Esophagus muscularis mucosa (tissue), 4 donors: ENCODE data around the gene TXLNB.

Experiments used
- EP300 ChIP-seq: sonication (generic); formaldehyde crosslinking; IDR thresholded peaks from one replicate; pipeline ENCODE4 v1.6.1; 2017; ENCODE audit warnings: antibody characterized with exemption
- POLR2A ChIP-seq: fragments of 450-650 bp; IDR thresholded peaks from one replicate; pipeline ENCODE4 v1.6.1; 2017; ENCODE audit warnings: antibody characterized with exemption, moderate library complexity, mild to moderate bottlenecking, low read depth
- POLR2AphosphoS5 ChIP-seq, 2 donors: sonication (generic); formaldehyde crosslinking; IDR thresholded peaks; one replicate each; pipeline ENCODE4 v1.6.1; 2017; ENCODE audit warnings: antibody characterized with exemption in 2 of 2
- TF ChIP-seq, protein P1 (sequence below), 3 experiments: fragments of 200-600 bp in 2 of 3; fragments of 450-650 bp in 1 of 3; sonication (generic) in 2 of 3; IDR thresholded peaks; one replicate each; pipeline ENCODE4 v1.5.1; 2017 to 2019; ENCODE audit warnings: antibody characterized with exemption in 3 of 3, mild to moderate bottlenecking in 2 of 3, moderate library complexity in 1 of 3

DNA sequence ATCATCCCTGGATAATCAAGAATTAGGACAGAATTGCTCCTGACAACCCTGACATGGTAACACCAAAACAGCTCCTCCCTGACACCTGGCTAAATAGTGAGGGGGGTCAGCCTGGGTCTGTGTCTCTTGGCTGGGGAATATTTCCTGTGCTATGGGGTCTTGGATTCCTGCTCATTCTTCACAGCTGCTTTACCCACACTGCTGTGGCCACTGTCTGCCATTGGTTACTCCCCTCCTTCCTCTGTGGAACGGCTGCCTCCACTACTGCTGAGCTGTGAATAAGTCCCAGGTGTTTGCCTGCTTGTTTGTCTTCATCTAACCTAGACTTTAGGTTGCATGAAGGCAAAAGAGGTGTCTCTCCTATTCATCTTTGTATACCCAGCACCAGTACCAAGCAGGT lies 33.9 kb upstream of the TXLNB start:
- no peak for TF ChIP-seq POLR2A
- TF ChIP-seq POLR2AphosphoS5 (IDR thresholded peaks at IDR 0.05) = no peak
- TF ChIP-seq, protein P1, sequence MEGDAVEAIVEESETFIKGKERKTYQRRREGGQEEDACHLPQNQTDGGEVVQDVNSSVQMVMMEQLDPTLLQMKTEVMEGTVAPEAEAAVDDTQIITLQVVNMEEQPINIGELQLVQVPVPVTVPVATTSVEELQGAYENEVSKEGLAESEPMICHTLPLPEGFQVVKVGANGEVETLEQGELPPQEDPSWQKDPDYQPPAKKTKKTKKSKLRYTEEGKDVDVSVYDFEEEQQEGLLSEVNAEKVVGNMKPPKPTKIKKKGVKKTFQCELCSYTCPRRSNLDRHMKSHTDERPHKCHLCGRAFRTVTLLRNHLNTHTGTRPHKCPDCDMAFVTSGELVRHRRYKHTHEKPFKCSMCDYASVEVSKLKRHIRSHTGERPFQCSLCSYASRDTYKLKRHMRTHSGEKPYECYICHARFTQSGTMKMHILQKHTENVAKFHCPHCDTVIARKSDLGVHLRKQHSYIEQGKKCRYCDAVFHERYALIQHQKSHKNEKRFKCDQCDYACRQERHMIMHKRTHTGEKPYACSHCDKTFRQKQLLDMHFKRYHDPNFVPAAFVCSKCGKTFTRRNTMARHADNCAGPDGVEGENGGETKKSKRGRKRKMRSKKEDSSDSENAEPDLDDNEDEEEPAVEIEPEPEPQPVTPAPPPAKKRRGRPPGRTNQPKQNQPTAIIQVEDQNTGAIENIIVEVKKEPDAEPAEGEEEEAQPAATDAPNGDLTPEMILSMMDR (IDR thresholded peaks at IDR 0.05) = no peak
- TF ChIP-seq EP300 = no peak
